Occipital lobe (tissue), 2 donors: ENCODE measurements around the gene EN2. TPM values are rescaled to one million over a fixed set of nuclear protein-coding genes. Genes with fewer than 3 reads are reported as not detected.

Experiments
- DNase-seq: peaks from one replicate; lab custom pipeline; 2025; lab: John Stamatoyannopoulos, UW
- total RNA-seq: library from RNA; depleted of rRNA; stranded (reverse); fragments of >200 nt; gene quantifications from one replicate; pipeline ENCODE4 v1.2.3, GENCODE V29; 2014

Gene EN2
- total RNA-seq, 1 donor from 2014 or later = not detected

DNA sequence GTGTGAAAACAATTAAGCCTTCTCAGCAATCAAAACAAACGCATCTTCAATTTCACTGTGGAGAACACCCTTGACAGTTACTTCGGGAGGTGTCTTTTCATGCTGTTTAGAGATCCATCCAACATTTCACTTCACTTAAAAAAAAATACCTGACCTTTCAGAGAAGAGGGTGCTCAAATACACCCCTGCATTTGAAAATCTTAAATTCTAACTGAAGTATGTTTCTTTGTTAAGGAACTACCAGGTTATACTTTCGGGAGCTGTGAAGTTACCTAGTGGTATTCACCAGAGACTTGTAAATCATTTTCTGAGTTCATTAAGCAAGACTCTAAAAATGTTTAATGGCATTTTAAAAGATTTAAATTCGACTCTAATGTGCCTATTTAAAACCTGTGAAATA is 49.6 kb downstream of the EN2 start:
- DNase-seq = no peak

DNA sequence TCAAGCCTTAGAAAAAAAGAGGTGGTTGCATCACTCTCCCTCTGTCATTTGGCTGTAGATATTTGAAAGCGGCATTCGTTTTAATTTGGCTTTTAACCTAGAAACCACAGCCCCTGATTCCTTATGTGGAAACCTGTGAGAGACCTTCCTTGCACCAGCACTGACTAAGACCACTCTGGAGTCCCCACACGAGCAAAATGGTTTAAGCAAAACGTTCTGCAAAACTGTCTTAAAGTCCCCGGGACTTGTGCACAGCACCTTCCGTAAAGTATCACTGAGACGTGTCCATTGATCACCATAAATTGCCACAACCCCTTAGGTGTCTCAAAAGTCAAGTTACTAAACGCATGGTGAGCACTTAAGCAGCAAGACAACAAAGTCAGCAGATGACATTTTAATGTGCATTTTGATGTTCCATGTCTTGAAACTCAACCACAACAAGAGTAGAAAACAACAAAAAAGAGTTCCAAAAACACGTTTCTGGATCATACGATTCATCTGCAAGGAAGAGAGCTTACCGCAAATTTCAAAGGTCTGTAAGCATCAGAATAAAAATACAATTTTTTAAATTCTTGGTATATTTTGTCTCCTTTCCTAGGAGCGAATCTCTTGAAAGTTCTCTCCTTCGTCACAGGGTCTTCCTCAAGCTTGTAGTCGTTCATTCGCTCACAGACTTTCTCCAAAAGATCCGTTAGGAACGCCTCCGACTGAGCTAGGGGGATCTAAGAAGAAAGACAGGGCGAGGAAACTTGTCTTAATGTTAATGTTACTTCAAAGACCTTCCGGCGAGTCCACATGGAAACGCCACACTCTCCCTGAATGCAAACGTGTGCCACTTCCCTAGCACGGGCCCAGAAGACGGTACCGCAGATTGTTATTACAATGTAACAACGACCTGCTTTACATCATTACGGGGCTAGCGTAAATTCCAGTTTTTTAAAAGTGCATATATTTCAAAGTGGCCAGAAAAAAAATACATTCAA is 50.7 kb downstream of the EN2 start:
- no peak for DNase-seq

DNA sequence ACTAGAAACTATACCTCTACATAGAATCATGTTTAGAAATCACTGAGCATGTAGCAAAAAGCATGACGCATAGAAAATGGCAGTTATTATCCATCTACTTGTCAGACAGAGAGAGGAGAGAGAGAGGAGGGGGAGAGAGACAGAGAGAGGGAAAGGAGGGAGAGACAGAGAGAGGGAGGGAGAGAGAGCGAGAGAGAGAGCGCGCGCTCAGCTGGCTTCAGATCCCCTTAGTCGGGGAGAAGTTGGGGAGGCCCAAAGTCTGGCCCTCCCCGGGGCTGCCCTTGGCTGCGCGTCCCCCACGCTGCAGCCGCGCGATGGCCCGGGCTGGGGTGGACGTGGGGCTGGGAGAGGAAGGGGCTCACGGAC is 51.4 kb downstream of the EN2 start:
- no peak for DNase-seq

DNA sequence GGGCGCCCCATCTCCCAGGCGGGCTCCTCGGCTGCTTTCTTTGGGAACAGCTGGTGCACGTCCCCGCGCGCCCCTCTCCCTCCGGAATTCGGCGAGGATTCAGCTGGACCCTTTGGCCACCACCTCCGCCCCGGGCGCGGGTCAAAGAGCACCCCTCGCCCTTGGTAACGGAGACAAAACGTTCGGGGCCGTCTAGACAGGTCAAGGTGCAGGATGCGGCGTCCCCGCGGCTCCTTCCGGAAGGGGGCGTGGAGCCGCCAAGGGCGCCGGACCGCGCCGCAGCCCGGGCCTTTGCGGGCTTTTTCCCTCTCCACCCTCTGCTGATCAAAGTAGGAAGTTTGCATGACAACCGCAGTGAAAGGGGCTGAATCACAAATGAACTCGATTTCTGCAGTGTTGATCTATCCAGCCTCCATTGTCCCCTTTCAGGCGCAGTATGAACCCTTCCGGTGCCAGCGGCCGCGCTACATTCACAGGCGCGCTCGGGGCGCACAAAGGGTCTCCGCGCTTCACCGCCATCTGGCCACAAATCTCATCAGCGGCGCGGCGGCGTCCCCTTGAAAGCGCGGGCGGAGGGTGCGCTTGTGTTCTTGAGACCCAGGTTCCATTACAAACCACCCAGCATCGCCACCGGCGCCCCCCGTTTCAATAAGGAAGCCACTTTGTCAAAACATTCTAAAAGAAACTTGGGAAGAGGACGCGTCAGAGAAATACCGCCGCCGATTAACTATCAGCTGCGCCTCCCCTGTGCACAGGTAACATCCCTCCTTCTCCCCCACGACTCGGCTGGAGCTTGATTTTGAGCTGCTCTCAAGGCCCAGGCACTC is 52.0 kb downstream of the EN2 start:
- no peak for DNase-seq

DNA sequence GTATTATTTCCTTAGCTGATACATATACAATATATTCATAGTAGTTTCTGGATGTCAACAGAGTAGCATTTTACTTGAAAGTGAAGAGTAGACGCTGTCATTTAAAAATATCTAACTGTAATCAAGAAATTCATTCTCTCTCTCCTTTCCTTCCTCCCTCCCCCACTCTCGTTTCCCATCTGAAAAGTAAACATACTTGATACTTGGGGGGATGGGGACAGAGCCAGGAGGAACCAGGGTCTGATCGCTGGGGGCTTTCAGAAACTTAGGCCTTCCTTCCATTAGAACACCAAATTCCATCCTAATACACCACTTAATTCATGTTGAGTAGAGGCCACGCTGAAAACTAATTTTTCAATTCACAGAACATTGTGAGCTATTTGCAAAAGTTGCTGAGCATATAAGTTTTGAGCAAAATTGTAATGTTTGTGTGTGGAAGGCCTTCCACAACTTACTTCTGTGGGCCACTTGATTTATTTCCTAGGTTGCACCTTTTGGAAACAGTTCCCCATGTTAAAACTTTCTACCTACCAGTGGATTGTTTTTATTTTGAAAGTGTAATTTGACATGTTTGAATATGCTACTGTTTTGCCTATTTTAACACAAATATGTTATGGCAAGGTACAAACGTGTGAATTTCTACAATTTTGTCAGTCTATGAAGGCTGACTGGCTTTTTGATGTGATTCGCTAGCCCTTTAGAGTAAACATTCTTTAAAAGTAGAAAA is 53.2 kb downstream of the EN2 start:
- DNase-seq = no peak

DNA sequence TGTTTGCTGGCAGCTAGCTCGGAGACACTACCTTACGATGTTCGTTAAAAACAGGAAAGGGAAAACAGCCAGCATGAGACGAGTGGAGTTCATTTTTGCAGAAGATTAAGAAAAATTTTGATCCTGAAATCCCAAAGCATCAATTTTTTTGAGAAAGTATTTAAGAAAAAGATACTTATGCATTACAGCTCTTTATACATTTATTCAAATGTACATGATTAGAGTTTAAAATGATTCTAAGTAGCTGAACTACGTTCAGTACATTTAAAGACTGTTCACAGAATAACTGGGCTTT is 53.7 kb downstream of the EN2 start:
- DNase-seq = no peak

DNA sequence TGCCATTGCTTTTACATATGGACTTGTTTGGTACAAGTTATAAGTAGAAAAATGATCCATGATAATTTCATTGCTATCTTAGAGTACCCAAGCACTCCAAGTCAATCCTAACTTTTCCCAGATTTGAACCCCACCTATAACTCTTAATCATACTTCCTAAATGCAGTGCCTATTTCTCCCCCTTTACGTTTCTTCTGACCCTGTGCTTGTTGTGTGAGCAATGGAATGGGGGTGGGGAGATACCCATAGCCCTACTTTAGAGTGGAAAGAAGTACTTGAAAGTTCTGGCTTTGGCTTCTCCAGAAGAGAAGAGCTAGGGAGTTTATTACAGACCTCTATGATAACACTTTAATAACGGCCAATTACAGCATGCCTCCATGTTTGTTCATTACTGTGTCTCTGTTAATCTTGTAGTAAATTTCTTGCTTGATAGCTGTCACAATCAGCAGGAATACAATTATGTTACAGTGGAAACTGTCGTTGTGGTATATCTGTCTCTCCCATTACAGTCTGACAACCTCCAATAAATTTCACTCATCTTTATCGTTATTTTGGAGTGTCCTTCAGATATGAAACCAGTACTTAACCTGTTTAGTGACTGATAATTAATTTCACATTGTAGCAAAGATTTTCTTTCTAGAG is 54.4 kb downstream of the EN2 start:
- no peak for DNase-seq

DNA sequence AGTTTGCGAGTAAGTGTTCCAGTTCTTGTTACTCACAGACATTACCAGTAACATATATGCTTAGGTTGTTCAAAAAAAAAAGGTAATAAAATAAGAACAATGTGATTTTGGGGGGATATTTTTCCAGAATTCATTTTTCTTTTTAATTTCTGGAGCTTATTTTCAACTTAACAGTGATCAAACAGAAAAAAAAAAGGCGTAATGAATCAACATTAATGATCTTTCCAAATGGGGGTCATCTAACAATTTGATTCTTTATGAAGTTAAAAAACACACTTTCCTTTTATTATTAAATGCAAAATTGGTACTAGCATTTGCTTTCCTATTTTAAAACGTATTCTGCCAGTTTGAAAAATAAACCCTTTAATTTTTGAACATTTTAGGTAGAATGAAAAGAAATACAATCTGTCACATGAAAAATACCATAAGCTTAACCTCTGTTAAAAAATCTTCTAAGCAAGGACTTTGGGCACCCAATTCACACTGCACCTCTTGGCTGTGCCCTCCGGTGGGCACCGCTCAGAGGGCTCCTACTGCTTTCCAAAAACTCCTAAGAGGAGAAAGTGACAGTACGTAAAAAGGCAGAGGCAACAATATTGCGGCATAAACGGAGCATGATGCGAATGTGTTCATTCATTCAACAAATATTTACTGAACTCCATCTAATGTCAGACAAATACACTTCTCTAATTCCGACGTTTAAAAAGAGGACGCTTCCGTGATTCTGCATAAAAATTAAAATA is 55.8 kb downstream of the EN2 start:
- DNase-seq = no peak

DNA sequence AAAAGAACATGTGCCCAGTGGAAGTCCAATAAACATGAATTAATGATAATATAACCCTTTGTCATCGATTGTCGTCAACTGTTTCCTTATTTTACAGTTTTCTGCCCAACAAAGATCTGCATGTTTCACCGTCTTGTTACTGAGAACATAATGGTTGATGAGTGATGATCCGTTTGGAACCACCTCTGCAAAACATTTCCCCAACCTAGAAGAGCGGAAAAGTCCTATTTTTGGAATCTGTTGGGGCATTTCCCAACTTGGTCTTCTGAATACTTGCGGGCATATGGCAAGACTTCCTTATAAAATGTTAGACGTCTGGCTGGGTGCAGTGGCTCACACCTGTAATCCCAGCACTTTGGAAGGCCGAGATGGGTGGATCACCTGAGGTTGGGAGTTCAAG is 56.4 kb downstream of the EN2 start:
- DNase-seq = no peak

Other genes starting within 250 kb of the EN2 start
- 109 TPM for gene INSIG1, start 160.3 kb upstream of the EN2 start, total RNA-seq
- 0.16 TPM for gene CNPY1, start 88.4 kb downstream of the EN2 start, total RNA-seq
- 41.6 TPM for gene RBM33, start 186.5 kb downstream of the EN2 start, total RNA-seq